Measurements from ENCODE around the gene ANKRD16.

- TF ChIP-seq CTCF (IDR thresholded peaks at IDR 0.05; ENCODE audit: low read depth, low read length) (no peak), EZH2phosphoT487 (IDR thresholded peaks at IDR 0.05; ENCODE audit: low read depth) (no peak)
Observed at GRCh38 chr10:5854131-5854475, 35.6 kb downstream of the ANKRD16 start.

Measured in OCI-LY3 (cell line).